Kidney (tissue), 14 donors: Measurements from ENCODE around the gene OR4C6. TPM values are rescaled to one million over a fixed set of nuclear protein-coding genes. Genes with fewer than 3 reads are reported as not detected.

Source experiments
- DNase-seq, 5 donors: peaks; one replicate each; pipeline ENCODE4 v3.0.0-alpha.2; 2013 to 2020
- FAIRE-seq: peaks from 2 replicates; lab custom pipeline; 2012; peaks lifted over from hg19 to GRCh38; lab: Jason Lieb, UNC
- H3K27ac ChIP-seq, 2 donors: one replicate each; pipeline ENCODE4 v1.7.0; 2013; ENCODE audit warnings: low read depth in 2 of 2, low read length in 2 of 2, inconsistent platforms in 1 of 2
- H3K27me3 ChIP-seq: one replicate; pipeline ENCODE4 v1.7.1; 2013; ENCODE audit warnings: low read length, inconsistent platforms; ENCODE audit not compliant: control insufficient read depth, insufficient read depth
- H3K36me3 ChIP-seq, 3 donors: one replicate each; pipeline versions ENCODE4 v1.7.0 to v1.7.1; 2013; ENCODE audit warnings: low read length in 3 of 3, control low read depth in 1 of 3, inconsistent platforms in 1 of 3; ENCODE audit not compliant: insufficient read depth in 3 of 3, control insufficient read depth in 2 of 3
- H3K4me1 ChIP-seq, 3 donors: one replicate each; pipeline versions ENCODE4 v1.7.0 to v1.7.1; 2013; ENCODE audit warnings: low read length in 3 of 3, inconsistent platforms in 1 of 3, low read depth in 1 of 3; ENCODE audit not compliant: control insufficient read depth in 2 of 3, insufficient read depth in 2 of 3
- H3K4me3 ChIP-seq, 3 donors: one replicate each; pipeline versions ENCODE4 v1.7.0 to v1.8.1; 2013; ENCODE audit warnings: low read length in 3 of 3, control low read depth in 1 of 3, inconsistent platforms in 1 of 3
- H3K9ac ChIP-seq, 3 donors: one replicate each; pipeline versions ENCODE4 v1.7.0 to v1.7.1; 2013; ENCODE audit warnings: low read length in 3 of 3, control low read depth in 1 of 3, inconsistent platforms in 1 of 3
- H3K9me3 ChIP-seq, 3 donors: one replicate each; pipeline versions ENCODE4 v1.7.0 to v1.7.1; 2013; ENCODE audit warnings: low read length in 3 of 3, control low read depth in 1 of 3, inconsistent platforms in 1 of 3; ENCODE audit not compliant: control insufficient read depth in 2 of 3, insufficient read depth in 1 of 3
- intact Hi-C: fragments of 100-400 bp; cut with DNase I; formaldehyde crosslinking; loops from one replicate; pipeline ENCODE4 v1.11.1; 2022
- polyA plus RNA-seq: library from polyadenylated mRNA; stranded (reverse); fragments of 350-450 nt; fragmentation: Illumina TruSeq; extraction: RNeasy Lipid Tissue Mini Kit (QIAGEN cat#74804); gene quantifications from one replicate; pipeline ENCODE4 v1.2.3, GENCODE V29; 2014; ENCODE audit warnings: low read depth, low replicate concordance; ENCODE audit not compliant: insufficient read depth
- total RNA-seq: library from RNA; stranded (reverse); fragmentation: NEBNext Ultra II Directional; extraction: Animal tissue kit (Norgen Biotek cat#: 25700); gene quantifications from one replicate; pipeline ENCODE4 v1.2.1, GENCODE V29; 2021
- TF ChIP-seq, protein P1 (sequence below): IDR thresholded peaks from 3 replicates; pipeline ENCODE4 v1.5.1; 2012; ENCODE audit warnings: mild to moderate bottlenecking, moderate library complexity, borderline replicate concordance; ENCODE audit not compliant: insufficient read depth; ENCODE audit errors: extremely low read depth
- donor health status: control.
- donor health status: control.
- donor health status: control.
- donor health status: control.
- donor health status: control.
- donor health status: DM: yes; HTN: yes; CAD: no.
- donor health status: Normal renal cell carcinoma (clear cell type).

The OR4C6 gene
- total and polyA plus RNA-seq, 2 donors from 2014 or later: not detected

DNA sequence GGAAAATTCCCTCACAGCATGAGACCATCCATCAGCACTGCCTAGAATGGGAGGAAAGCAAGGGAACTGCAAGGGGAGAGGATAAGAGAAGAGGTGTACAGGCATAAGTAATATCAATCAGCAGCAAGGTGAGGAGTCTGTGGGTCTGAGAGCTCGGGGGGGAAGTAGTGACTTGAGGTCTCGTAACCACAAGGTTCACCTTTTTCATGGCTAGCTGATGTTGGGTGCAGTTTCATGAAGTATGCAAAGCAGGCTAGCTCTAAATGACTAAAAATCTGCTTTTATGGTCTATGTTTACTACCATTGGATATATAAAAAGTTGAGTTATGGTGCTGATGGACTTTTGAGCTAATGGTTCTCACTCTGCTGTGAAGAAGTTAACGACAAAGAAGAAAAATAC, 35.8 kb downstream of the OR4C6 start:
- Histone ChIP-seq H3K4me1 (no peaks in the 10 kb centered on the region), H3K36me3 (no peaks in the 10 kb centered on the region), H3K27ac (no peak overlapping the region), H3K4me3 (no peak overlapping the region), H3K9me3 (peaks cover 0 to 11% (median 0%) of the 10 kb centered on the region in 3 donors), H3K9ac (no peak overlapping the region), H3K27me3 (no peaks in the 10 kb centered on the region)
- TF ChIP-seq, protein P1, sequence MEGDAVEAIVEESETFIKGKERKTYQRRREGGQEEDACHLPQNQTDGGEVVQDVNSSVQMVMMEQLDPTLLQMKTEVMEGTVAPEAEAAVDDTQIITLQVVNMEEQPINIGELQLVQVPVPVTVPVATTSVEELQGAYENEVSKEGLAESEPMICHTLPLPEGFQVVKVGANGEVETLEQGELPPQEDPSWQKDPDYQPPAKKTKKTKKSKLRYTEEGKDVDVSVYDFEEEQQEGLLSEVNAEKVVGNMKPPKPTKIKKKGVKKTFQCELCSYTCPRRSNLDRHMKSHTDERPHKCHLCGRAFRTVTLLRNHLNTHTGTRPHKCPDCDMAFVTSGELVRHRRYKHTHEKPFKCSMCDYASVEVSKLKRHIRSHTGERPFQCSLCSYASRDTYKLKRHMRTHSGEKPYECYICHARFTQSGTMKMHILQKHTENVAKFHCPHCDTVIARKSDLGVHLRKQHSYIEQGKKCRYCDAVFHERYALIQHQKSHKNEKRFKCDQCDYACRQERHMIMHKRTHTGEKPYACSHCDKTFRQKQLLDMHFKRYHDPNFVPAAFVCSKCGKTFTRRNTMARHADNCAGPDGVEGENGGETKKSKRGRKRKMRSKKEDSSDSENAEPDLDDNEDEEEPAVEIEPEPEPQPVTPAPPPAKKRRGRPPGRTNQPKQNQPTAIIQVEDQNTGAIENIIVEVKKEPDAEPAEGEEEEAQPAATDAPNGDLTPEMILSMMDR: no peak
- FAIRE-seq: no peak
- intact Hi-C loops: no loop called here
- no peak for DNase-seq

GRCh38 chr11:55701429-55701828, 39.4 kb downstream of the OR4C6 start:
- H3K36me3 ChIP-seq: no peaks in the 10 kb centered on the region
- TF ChIP-seq, protein P1: no peak
- FAIRE-seq: no peak

DNA sequence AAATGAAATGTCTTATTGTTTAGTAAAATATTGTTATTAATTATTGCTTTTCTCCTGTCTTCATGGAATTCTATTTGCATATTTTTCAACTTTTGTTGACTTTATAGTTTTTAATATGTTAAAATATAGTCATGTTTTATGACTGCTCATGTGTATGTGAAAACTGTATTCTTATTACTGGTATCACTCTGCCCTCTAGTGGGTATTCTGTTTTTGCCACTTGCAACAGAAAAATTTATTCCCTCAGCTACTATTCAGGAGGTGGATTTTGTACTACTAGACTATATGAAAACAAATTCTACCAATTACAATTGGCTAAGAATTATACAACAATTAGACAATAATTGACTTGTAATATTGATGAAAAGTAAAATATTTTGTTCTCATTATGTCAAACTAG, 45.0 kb downstream of the OR4C6 start:
- DNase-seq (no peak), FAIRE-seq (peak; percentile 49)
- Histone ChIP-seq H3K27ac (no peak overlapping the region), H3K9me3 (peaks cover 0 to 2% (median 0%) of the 10 kb centered on the region in 3 donors), H3K4me1 (no peaks in the 10 kb centered on the region), H3K4me3 (no peak overlapping the region), H3K27me3 (no peaks in the 10 kb centered on the region), H3K9ac (no peak overlapping the region), H3K36me3 (no peaks in the 10 kb centered on the region)
- TF ChIP-seq, protein P1: peak; percentile 15
- intact Hi-C loops: loop anchor here (10.0 kb wide), 1 partner anchor 58 kb away; no protein-coding TSS in a partner anchor

More at GRCh38 chr11:55701429-55701828, 39.4 kb downstream of the OR4C6 start:
- Histone ChIP-seq H3K27ac (no peak overlapping the region), H3K9me3 (peaks cover 0 to 11% (median 0%) of the 10 kb centered on the region in 3 donors), H3K9ac (no peak overlapping the region), H3K4me3 (no peak overlapping the region), H3K4me1 (no peaks in the 10 kb centered on the region), H3K27me3 (no peaks in the 10 kb centered on the region)
- no peak for DNase-seq
- intact Hi-C loops: loop anchor here (10.0 kb wide), 1 partner anchor 63 kb away; no protein-coding TSS in a partner anchor
